OCI-LY3 (cell line): ENCODE data around the gene GNE.
"Not testable (repeated sequence)": the region's sequence is repeated elsewhere in the genome, so short reads cannot be mapped to it uniquely, and the experiment has no call there.

Experiments
- H2AFZ ChIP-seq: fragments of 200-600, 300-600 bp; shearing (Covaris generic); 2 replicates; pipeline ENCODE4 v1.6.0; 2014; ENCODE audit warnings: antibody characterized with exemption, low read depth, low read length
- H3K27ac ChIP-seq: fragments of 200-600, 300-600 bp; sonication (generic); 2 replicates; pipeline ENCODE4 v1.5.1; 2014; ENCODE audit warnings: mild to moderate bottlenecking, low read length, moderate library complexity, mixed read lengths
- H3K27me3 ChIP-seq: fragments of 200-600, 300-600 bp; sonication (generic); 2 replicates; pipeline ENCODE4 v1.6.1; 2014; ENCODE audit warnings: low read depth, low read length, mixed read lengths
- H3K36me3 ChIP-seq: fragments of 200-600, 300-600 bp; sonication (generic); replicated peaks from 2 replicates; pipeline ENCODE3; 2014; ENCODE audit warnings: low read depth, low read length, mixed read lengths
- H3K4me1 ChIP-seq: fragments of 300-600, 200-600 bp; sonication (generic); 2 replicates; pipeline ENCODE4 v1.6.1; 2014; ENCODE audit warnings: low read length, mixed read lengths
- H3K4me2 ChIP-seq: fragments of 200-600, 300-600 bp; sonication (generic); 2 replicates; pipeline ENCODE4 v1.6.1; 2014; ENCODE audit warnings: low read length, mixed read lengths
- H3K4me3 ChIP-seq: fragments of 300-600, 200-600 bp; sonication (generic); 2 replicates; pipeline ENCODE4 v1.5.1; 2014; ENCODE audit warnings: antibody characterized with exemption, mild to moderate bottlenecking, low read length, moderate library complexity
- H3K79me2 ChIP-seq: fragments of 300-600, 200-600 bp; shearing (Covaris generic); 2 replicates; pipeline ENCODE4 v1.6.1; 2014; ENCODE audit warnings: mild to moderate bottlenecking, low read length, mixed read lengths
- H3K9ac ChIP-seq: fragments of 300-600, 200-600 bp; shearing (Covaris generic); 2 replicates; pipeline ENCODE4 v1.6.0; 2014; ENCODE audit warnings: mild to moderate bottlenecking, low read length, moderate library complexity
- H3K9me3 ChIP-seq: fragments of 200-600, 300-600 bp; shearing (Covaris generic); 2 replicates; pipeline ENCODE4 v1.6.1; 2014; ENCODE audit warnings: low read length, mixed read lengths; ENCODE audit not compliant: insufficient read depth
- H4K20me1 ChIP-seq: fragments of 200-600, 300-600 bp; sonication (generic); 2 replicates; pipeline ENCODE4 v1.6.1; 2016; ENCODE audit warnings: low read length, mixed read lengths; ENCODE audit not compliant: insufficient read depth
- CTCF ChIP-seq: fragments of 200-600, 300-600 bp; sonication (generic); IDR thresholded peaks from 2 replicates; pipeline ENCODE4 v1.5.1; 2014; ENCODE audit warnings: antibody characterized with exemption, low read length, low read depth
- EZH2phosphoT487 ChIP-seq: fragments of 200-600 bp; shearing (Covaris generic); IDR thresholded peaks from 2 replicates; pipeline ENCODE4 v1.6.1; 2018; ENCODE audit warnings: antibody characterized with exemption, mixed run types, low read depth

The GNE gene

GRCh38 chr9:36189976-36190375, 68.3 kb downstream of the GNE start:
- Histone ChIP-seq H3K4me1 (peaks cover 27% of the 10 kb centered on the region), H4K20me1 (peaks cover 35% of the 10 kb centered on the region), H3K36me3 (peaks cover 17% of the 10 kb centered on the region), H3K9me3 (no peaks in the 10 kb centered on the region), H3K9ac (peak overlapping the region; percentile 91), H3K27ac (peak overlapping the region; percentile 73), H3K4me2 (peak overlapping the region; percentile 95), H2AFZ (peak overlapping the region; percentile 84), H3K79me2 (peaks cover 43% of the 10 kb centered on the region), H3K27me3 (no peaks in the 10 kb centered on the region), H3K4me3 (peak overlapping the region; percentile 79)
- no peak for TF ChIP-seq CTCF

GRCh38 chr9:36188212-36188611, 70.0 kb downstream of the GNE start:
- TF ChIP-seq EZH2phosphoT487 (no peak), CTCF (no peak)
- H3K9me3 ChIP-seq = no peaks in the 10 kb centered on the region
- no peak overlapping the region for H3K4me2 ChIP-seq
- peaks cover 7% of the 10 kb centered on the region for H3K36me3 ChIP-seq
- no peaks in the 10 kb centered on the region for H3K27me3 ChIP-seq
- peaks cover 26% of the 10 kb centered on the region for H3K79me2 ChIP-seq
- H3K27ac ChIP-seq = no peak overlapping the region
- no peak overlapping the region for H2AFZ ChIP-seq
- H3K4me3 ChIP-seq = no peak overlapping the region
- peaks cover 22% of the 10 kb centered on the region for H3K4me1 ChIP-seq
- no peak overlapping the region for H3K9ac ChIP-seq
- peaks cover 19% of the 10 kb centered on the region for H4K20me1 ChIP-seq

GRCh38 chr9:36187414-36187813, 70.8 kb downstream of the GNE start:
- no peak overlapping the region for H3K27ac ChIP-seq
- peaks cover 18% of the 10 kb centered on the region for H3K79me2 ChIP-seq
- H3K9me3 ChIP-seq = no peaks in the 10 kb centered on the region
- peaks cover 11% of the 10 kb centered on the region for H4K20me1 ChIP-seq
- peaks cover 15% of the 10 kb centered on the region for H3K4me1 ChIP-seq
- H3K36me3 ChIP-seq = no peaks in the 10 kb centered on the region
- H3K4me2 ChIP-seq = no peak overlapping the region
- no peak overlapping the region for H3K9ac ChIP-seq
- no peak overlapping the region for H2AFZ ChIP-seq
- H3K27me3 ChIP-seq = no peaks in the 10 kb centered on the region
- H3K4me3 ChIP-seq = no peak overlapping the region
- TF ChIP-seq EZH2phosphoT487 = no peak
- TF ChIP-seq CTCF = no peak

- not testable (repeated sequence) for H3K4me2 ChIP-seq, H3K27me3 ChIP-seq, H3K4me1 ChIP-seq, H3K79me2 ChIP-seq, H3K27ac ChIP-seq, H4K20me1 ChIP-seq, H3K9me3 ChIP-seq, H3K4me3 ChIP-seq, H3K9ac ChIP-seq, H3K36me3 ChIP-seq, H2AFZ ChIP-seq
Observed at GRCh38 chr9:36180243-36180642, 78.0 kb downstream of the GNE start.

GRCh38 chr9:36177571-36177970, 80.7 kb downstream of the GNE start:
- no peaks in the 10 kb centered on the region for H3K9me3 ChIP-seq
- TF ChIP-seq EZH2phosphoT487 = no peak
- TF ChIP-seq CTCF = no peak
- no peak overlapping the region for H3K27ac ChIP-seq
- H3K4me1 ChIP-seq = no peaks in the 10 kb centered on the region
- no peaks in the 10 kb centered on the region for H4K20me1 ChIP-seq
- H2AFZ ChIP-seq = no peak overlapping the region
- H3K4me3 ChIP-seq = no peak overlapping the region
- no peaks in the 10 kb centered on the region for H3K79me2 ChIP-seq
- no peak overlapping the region for H3K4me2 ChIP-seq
- H3K9ac ChIP-seq = no peak overlapping the region
- no peaks in the 10 kb centered on the region for H3K36me3 ChIP-seq
- no peaks in the 10 kb centered on the region for H3K27me3 ChIP-seq

- not testable (repeated sequence) for H3K36me3 ChIP-seq, H3K4me3 ChIP-seq, H3K79me2 ChIP-seq, H3K9me3 ChIP-seq, H4K20me1 ChIP-seq, H3K4me1 ChIP-seq, H2AFZ ChIP-seq, H3K27me3 ChIP-seq, H3K9ac ChIP-seq, H3K27ac ChIP-seq, H3K4me2 ChIP-seq
Observed at GRCh38 chr9:36176496-36176895, 81.8 kb downstream of the GNE start.

- H3K79me2 ChIP-seq, H3K9ac ChIP-seq, H3K4me1 ChIP-seq, H3K4me2 ChIP-seq, H2AFZ ChIP-seq, H3K27ac ChIP-seq, H4K20me1 ChIP-seq, H3K9me3 ChIP-seq, H3K4me3 ChIP-seq, H3K36me3 ChIP-seq, H3K27me3 ChIP-seq: not testable (repeated sequence)
Observed at GRCh38 chr9:36175209-36175608, 83.0 kb downstream of the GNE start.
